GM03348 (cell line): ENCODE data around the gene SCPEP1.
"Not testable (repeated sequence)": the region's sequence is repeated elsewhere in the genome, so short reads cannot be mapped to it uniquely, and the experiment has no call there.

Experiments
- DNase-seq: peaks from one replicate; pipeline ENCODE4 v3.0.0; 2012; ENCODE audit warnings: low spot score

The SCPEP1 gene

GRCh38 chr17:56965241-56965640 is 12.7 kb upstream of the SCPEP1 start:
- not testable (repeated sequence) for DNase-seq

DNA sequence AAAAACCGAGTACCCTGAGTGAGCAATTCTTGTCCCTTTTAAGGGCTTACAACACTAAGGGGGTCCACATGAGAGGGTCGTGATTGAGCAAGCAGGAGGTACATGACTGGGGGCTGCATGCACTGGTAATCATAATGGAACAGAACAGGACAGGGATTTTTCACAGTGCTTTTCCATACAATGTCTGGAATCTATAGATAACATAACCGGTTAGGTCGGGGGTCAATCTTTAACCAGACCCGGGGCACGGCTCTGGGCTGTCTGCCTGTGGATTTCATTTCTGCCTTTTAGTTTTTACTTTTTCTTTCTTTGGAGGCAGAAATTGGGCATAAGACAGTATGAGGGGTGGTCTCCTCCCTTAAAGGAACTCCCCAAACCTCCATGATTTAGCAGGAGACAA is 12.2 kb upstream of the SCPEP1 start:
- not testable (repeated sequence) for DNase-seq

GRCh38 chr17:56966338-56966737 is 11.6 kb upstream of the SCPEP1 start:
- no peak for DNase-seq

GRCh38 chr17:56970974-56971373 is 7.0 kb upstream of the SCPEP1 start:
- no peak for DNase-seq

DNA sequence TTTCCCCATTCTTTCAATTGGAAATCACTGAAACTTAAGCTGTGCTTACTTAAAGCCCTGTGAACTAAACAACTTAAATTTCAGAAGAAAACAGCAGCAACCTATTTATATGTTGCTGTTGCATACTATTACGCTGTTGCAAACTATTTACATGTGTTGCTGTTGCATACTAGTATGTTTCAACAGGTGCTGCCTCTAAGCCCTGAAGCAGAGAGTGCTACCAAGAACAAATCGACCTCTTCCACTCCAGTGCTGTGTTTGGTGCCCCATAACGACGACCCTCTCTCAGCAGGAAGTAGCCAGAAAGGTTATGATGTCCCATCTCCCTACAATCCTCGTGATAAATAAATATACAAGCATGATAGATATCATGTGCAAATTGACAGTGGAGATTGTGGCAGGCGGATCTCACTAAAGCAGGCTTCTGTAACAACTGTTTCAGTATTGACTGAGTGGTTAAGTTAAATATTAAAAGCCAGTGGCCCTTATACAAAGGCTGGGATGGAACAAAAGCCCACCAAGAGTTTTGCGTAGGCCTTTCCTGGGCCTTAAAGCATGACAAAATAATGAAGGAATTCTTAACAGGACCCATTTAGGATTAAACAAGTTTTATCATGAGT is 5.7 kb upstream of the SCPEP1 start:
- DNase-seq, result no peak

GRCh38 chr17:56973520-56973919 is 4.4 kb upstream of the SCPEP1 start:
- DNase-seq, result no peak

- DNase-seq, result no peak
Measured at GRCh38 chr17:56974055-56974454, 3.9 kb upstream of the SCPEP1 start.

GRCh38 chr17:56975656-56976055 is 2.3 kb upstream of the SCPEP1 start:
- no peak for DNase-seq

DNA sequence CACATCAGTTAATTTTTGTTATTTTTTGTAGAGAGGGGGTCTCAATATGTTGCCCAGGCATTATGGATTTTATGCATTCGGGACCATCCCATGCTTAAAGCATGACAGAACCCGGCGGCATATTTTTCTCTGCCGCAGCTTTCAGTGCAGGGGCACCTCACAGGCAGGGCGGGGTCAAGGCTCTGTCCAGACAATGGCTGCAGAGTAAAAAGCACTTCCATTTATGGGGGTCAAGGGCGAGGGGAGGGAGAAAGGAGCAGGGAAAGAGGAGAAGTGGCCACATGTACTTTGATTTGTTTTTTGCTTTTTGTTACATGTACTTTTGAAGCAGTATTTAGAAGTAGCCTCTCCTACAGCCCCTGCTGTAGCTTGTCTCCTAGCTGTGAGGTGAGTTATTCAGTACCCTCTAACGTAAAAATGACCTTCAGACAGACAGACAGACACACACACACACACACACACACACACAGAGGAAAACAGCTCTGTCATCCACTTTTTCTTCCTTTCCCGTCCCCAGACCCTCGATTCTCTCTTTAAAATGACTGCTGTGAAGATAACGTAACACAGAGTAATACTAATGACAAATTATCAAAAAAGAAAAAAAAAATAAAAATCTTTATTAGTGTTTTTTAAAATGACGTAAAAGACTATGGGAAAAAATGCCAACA is 856 bp upstream of the SCPEP1 start:
- no peak for DNase-seq

- no peak for DNase-seq
Measured at GRCh38 chr17:56978441-56979090, 635 bp downstream of the SCPEP1 start.

GRCh38 chr17:56979091-56979480 is 1.2 kb downstream of the SCPEP1 start:
- no peak for DNase-seq

GRCh38 chr17:56980526-56980925 is 2.6 kb downstream of the SCPEP1 start:
- DNase-seq, result not testable (repeated sequence)

- DNase-seq, result no peak
Measured at GRCh38 chr17:56982312-56982711, 4.4 kb downstream of the SCPEP1 start.

DNA sequence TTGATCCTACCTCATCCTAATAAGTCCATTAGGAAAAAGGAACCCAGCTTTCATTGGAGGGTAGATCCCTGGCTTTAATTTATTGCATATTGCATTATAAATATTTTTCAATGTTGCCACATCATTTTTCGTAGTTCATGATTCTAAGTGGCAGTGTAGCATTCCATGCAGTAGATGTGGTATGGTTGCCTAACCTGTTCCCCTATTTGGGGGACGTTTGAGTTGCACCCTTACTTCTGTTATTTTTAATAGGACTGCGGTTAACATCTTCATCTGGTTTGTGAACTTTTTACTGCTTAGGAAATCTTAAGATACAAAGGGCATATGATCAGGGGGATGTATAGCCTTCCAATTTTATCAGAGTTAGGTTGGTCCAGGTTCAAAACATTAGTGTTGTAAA is 5.4 kb downstream of the SCPEP1 start:
- no peak for DNase-seq

GRCh38 chr17:56985371-56986162 is 7.6 kb downstream of the SCPEP1 start:
- no peak for DNase-seq

DNA sequence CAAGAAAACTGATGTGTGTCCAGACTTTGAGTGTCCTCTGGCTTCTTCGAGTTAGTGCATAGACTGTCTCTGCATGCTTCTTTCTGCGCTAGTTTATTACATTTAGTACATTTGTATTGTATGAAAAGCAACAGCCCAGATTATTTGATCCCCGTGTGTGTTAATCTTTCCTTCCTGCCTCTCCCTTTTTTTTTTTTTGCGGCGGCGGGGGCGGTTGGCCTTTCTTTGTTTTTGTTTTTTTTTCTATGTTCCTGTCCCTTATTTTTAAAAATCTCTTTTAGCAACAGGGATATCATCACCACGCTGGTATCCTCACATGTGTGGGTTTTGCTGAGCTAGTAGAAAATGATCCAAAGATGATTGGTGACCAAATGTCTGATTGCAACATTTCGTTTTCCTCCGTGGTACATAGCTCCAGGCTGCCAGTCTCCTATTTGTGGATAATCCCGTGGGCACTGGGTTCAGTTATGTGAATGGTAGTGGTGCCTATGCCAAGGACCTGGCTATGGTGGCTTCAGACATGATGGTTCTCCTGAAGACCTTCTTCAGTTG is 9.4 kb downstream of the SCPEP1 start:
- no peak for DNase-seq

DNA sequence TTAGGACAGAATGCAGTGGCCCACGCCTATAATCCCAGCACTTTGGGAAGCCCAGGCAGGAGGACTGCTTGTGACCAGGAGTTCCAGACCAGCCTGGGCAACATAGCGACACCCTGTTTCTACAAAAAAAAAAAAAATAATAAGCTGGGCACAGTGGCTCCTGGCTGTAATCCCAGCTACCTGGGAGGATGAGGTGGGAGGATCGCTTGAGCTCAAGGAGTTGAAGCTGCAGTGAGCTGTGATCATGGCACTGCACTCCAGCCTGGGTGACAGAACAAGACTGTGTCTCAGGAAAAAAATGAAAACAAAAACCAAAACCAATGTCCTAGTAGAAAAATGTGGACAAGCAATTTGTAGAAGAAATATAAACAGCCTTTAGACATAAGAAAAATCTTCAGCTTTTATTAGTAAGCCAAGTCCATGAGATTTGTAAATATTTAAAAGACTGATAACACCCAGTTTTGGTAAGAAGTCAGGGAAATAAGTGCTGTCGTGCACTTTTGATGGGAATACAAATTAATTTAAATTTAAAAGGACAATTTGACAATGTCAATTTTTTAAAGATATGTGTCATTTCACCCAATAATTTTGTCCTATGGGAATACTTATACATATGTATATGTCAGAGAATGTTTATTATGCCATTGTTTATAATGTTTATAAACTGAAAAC is 11.1 kb downstream of the SCPEP1 start:
- DNase-seq, result no peak

- no peak for DNase-seq
Measured at GRCh38 chr17:56992364-56992763, 14.4 kb downstream of the SCPEP1 start.

DNA sequence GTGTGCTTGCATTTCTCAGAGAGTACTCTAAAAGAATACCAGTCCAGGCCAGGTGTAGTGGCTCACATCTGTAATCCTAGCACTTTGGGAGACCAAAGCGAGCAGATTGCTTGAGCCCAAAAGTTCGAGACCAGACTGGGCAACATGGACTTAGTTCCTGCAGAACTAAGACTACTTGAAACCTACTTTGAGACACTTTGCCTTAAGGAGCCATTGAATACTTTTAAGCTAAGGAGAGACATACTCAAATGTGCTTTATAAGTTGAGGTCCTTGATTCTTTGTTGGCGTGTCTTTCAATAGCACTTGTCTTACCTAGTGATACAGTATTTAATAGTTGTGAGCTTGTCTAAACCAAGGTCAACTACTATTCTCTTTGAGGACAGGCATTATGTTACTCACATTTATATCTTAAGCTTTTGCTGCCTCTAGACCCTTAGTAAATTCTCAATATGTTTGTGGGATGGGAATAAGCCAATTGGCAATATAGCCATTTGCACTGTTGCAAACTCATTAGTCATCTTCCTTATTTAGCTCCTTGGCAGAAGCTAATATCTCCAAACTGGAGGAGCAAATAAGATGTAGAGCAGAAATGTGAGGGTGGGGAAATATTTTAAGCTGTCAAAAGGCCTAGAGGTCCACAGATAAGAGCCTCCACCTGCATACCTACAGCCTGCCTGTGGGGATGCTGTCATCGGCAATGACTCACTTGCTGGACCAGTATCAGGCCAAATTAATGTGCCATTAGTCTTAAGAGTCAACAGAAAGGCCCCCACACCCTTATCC is 16.3 kb downstream of the SCPEP1 start:
- peak; percentile 62 for DNase-seq

DNA sequence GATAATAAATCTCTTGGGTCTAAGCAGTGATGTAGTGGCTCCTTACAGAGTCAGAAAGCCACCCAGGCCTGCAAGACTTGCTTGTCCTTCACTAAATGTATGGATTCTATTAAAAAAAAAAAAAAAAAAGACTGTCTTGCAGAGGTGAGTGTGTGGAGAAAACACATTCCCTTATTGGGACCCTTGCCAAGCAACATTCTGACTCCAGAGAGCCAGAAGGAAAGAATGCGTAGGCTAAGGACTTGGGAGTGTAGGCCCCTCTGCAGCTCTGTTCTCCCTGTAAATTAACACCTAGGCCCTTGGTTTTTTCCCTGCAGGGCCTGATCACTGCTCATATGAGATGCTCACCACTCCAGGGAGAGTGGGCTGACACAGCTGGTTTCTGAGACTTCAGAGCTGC is 17.8 kb downstream of the SCPEP1 start:
- no peak for DNase-seq

GRCh38 chr17:56997313-56997712 is 19.4 kb downstream of the SCPEP1 start:
- DNase-seq, result no peak
